ENCODE data around the gene HELZ2. TPM values are rescaled to one million over a fixed set of nuclear protein-coding genes. Genes with fewer than 3 reads are reported as not detected.

Gene HELZ2
- total and polyA plus RNA-seq, 7 experiments from 2014 or later = 3.8 to 102 (median 24.9) TPM

GRCh38 chr20:63554361-63555278 lies 19.4 kb downstream of the HELZ2 start:
- H3K9me3 ChIP-seq (ENCODE audit: control insufficient read depth in 2 of 3, low read length in 3 of 3) = no peaks in the 10 kb centered on the region
- ATAC-seq = no peak
- Mint-ChIP-seq H3K9me3 (no peaks in the 10 kb centered on the region), H3K4me1 (peaks cover 9 to 18% (median 13%) of the 10 kb centered on the region in 7 donors), H3K27ac (peak overlapping the region in 4 of 9 donors; percentile 56 to 79 (median 66)), H3K36me3 (peaks cover 0 to 10% (median 0%) of the 10 kb centered on the region in 5 donors), H3K27me3 (peaks cover 0 to 14% (median under 1%) of the 10 kb centered on the region in 5 donors), H3K4me3 (peak overlapping the region in 9 of 10 donors; percentile 46 to 87 (median 76))
- H3K4me3 ChIP-seq (ENCODE audit: low read length) = no peak overlapping the region
- peak overlapping the region; percentile 63 for H3K27ac ChIP-seq (ENCODE audit: low read depth, low read length)
- ChIA-PET POLR2A (interaction anchor here (1.2 to 1.6 kb wide), 3 partner anchors 13 to 87 kb away, joined by 4 to 10 read pairs (median 5); no protein-coding TSS in a partner anchor), CTCF (interaction anchor here (0.6 kb wide), 1 partner anchor 432 kb away, joined by 3 read pairs; no protein-coding TSS in a partner anchor)
- H3K36me3 ChIP-seq (ENCODE audit: control insufficient read depth in 2 of 3, insufficient read depth in 3 of 3, low read length in 3 of 3) = no peaks in the 10 kb centered on the region
- intact Hi-C loops (cut with micrococcal nuclease) = no loop called here
- peak in 1 of 9 donors; percentile 20 for DNase-seq
- H3K27me3 ChIP-seq (ENCODE audit: control insufficient read depth in 2 of 2, insufficient read depth in 2 of 2, low read length in 2 of 2) = no peaks in the 10 kb centered on the region
- peaks cover 13 to 21% of the 10 kb centered on the region in 2 donors for H3K4me1 ChIP-seq (ENCODE audit: control insufficient read depth in 2 of 2, insufficient read depth in 2 of 2, low read length in 2 of 2)

- Mint-ChIP-seq H3K4me1 (peaks cover 9 to 18% (median 13%) of the 10 kb centered on the region in 7 donors), H3K27me3 (peaks cover 0 to 19% (median 5%) of the 10 kb centered on the region in 5 donors), H3K4me3 (peak within 1 kb of the TSS; percentile 70 to 87 (median 76)), H3K27ac (peak within 1 kb of the TSS; percentile 62 to 97 (median 92)), H3K36me3 (peaks cover 0 to 6% (median 0%) of the 10 kb centered on the region in 5 donors), H3K9me3 (no peaks in the 10 kb centered on the region)
- Histone ChIP-seq H3K27me3 (ENCODE audit: control insufficient read depth in 2 of 2, insufficient read depth in 2 of 2, low read length in 2 of 2) (no peaks in the 10 kb centered on the region), H3K36me3 (ENCODE audit: control insufficient read depth in 2 of 3, insufficient read depth in 3 of 3, low read length in 3 of 3) (no peaks in the 10 kb centered on the region), H3K27ac (ENCODE audit: low read depth, low read length) (peak within 1 kb of the TSS; percentile 70), H3K9me3 (ENCODE audit: control insufficient read depth in 2 of 3, low read length in 3 of 3) (no peaks in the 10 kb centered on the region), H3K4me1 (ENCODE audit: control insufficient read depth in 2 of 2, insufficient read depth in 2 of 2, low read length in 2 of 2) (peaks cover 13 to 21% of the 10 kb centered on the region in 2 donors), H3K4me3 (ENCODE audit: low read length) (peak within 1 kb of the TSS; percentile 68)
- ChIA-PET POLR2A (interaction anchor here (1.2 to 1.6 kb wide), 2 partner anchors 14 to 16 kb away, joined by 4 to 10 read pairs; no protein-coding TSS in a partner anchor), CTCF (no interaction called here)
- peak in 2 of 9 donors; percentile 59 to 64 for DNase-seq
- ATAC-seq = peak; percentile 1
- intact Hi-C loops (cut with micrococcal nuclease) = loop anchor here (1.0 to 2.0 kb wide), 13 partner anchors 13 to 403 kb away; partner anchors contain the start of genes PPDPF (in 2 of the 2), TPD52L2 (in 2 of the 2), UCKL1 (in 2 of the 2) and DNAJC5 (in 1 of the 2)
These were observed 20.1 kb downstream of the HELZ2 start, which contains the start of gene FNDC11 for GRCh38 chr20:63553933-63554290. FNDC11 (plus strand) TSS chr20:63554159; CDS start chr20:63555664, 1,505 bp downstream.

- Histone ChIP-seq H3K27ac (ENCODE audit: low read depth, low read length) (peak overlapping the region; percentile 70), H3K9me3 (ENCODE audit: control insufficient read depth in 2 of 3, low read length in 3 of 3) (no peaks in the 10 kb centered on the region), H3K4me1 (ENCODE audit: control insufficient read depth in 2 of 2, insufficient read depth in 2 of 2, low read length in 2 of 2) (peaks cover 13 to 21% of the 10 kb centered on the region in 2 donors), H3K36me3 (ENCODE audit: control insufficient read depth in 2 of 3, insufficient read depth in 3 of 3, low read length in 3 of 3) (no peaks in the 10 kb centered on the region), H3K27me3 (ENCODE audit: control insufficient read depth in 2 of 2, insufficient read depth in 2 of 2, low read length in 2 of 2) (no peaks in the 10 kb centered on the region), H3K4me3 (ENCODE audit: low read length) (peak overlapping the region; percentile 68)
- intact Hi-C loops (cut with micrococcal nuclease) = loop anchor here (1.0 to 2.0 kb wide), 13 partner anchors 13 to 403 kb away; partner anchors contain the start of genes PPDPF (in 2 of the 2), TPD52L2 (in 2 of the 2), UCKL1 (in 2 of the 2) and DNAJC5 (in 1 of the 2)
- ChIA-PET POLR2A (interaction anchor here (0.7 to 2.3 kb wide), 10 partner anchors 9 to 183 kb away, joined by 3 to 17 read pairs (median 4); partner anchors contain the start of genes GMEB2, HELZ2, LIME1 and PTK6), CTCF (interaction anchor here (0.8 to 2.4 kb wide), 2 partner anchors 12 to 15 kb away, joined by 4 to 13 read pairs; partner anchors contain the start of gene PTK6)
- ATAC-seq = peak; percentile 92
- Mint-ChIP-seq H3K9me3 (no peaks in the 10 kb centered on the region), H3K4me3 (peak overlapping the region; percentile 70 to 85 (median 76)), H3K4me1 (peaks cover 9 to 18% (median 13%) of the 10 kb centered on the region in 7 donors), H3K36me3 (peaks cover 0 to 3% (median 0%) of the 10 kb centered on the region in 5 donors), H3K27me3 (peaks cover 0 to 19% (median 5%) of the 10 kb centered on the region in 5 donors), H3K27ac (peak overlapping the region; percentile 62 to 97 (median 92))
- DNase-seq = peak; percentile 81 to 96 (median 88)
These were observed 20.6 kb downstream of the HELZ2 start for GRCh38 chr20:63553251-63553932.

GRCh38 chr20:63552481-63553249 lies 21.4 kb downstream of the HELZ2 start:
- Histone ChIP-seq H3K4me1 (ENCODE audit: control insufficient read depth in 2 of 2, insufficient read depth in 2 of 2, low read length in 2 of 2) (peaks cover 13 to 21% of the 10 kb centered on the region in 2 donors), H3K4me3 (ENCODE audit: low read length) (peak overlapping the region; percentile 50), H3K27ac (ENCODE audit: low read depth, low read length) (peak overlapping the region; percentile 70), H3K27me3 (ENCODE audit: control insufficient read depth in 2 of 2, insufficient read depth in 2 of 2, low read length in 2 of 2) (no peaks in the 10 kb centered on the region), H3K9me3 (ENCODE audit: control insufficient read depth in 2 of 3, low read length in 3 of 3) (no peaks in the 10 kb centered on the region), H3K36me3 (ENCODE audit: control insufficient read depth in 2 of 3, insufficient read depth in 3 of 3, low read length in 3 of 3) (no peaks in the 10 kb centered on the region)
- peak in 7 of 9 donors; percentile 59 to 83 (median 81) for DNase-seq
- ChIA-PET POLR2A (interaction anchor here (0.7 to 2.3 kb wide), 11 partner anchors 8 to 184 kb away, joined by 3 to 17 read pairs (median 5); partner anchors contain the start of genes GMEB2, HELZ2, LIME1 and PTK6), CTCF (interaction anchor here (0.8 to 2.4 kb wide), 2 partner anchors 11 to 15 kb away, joined by 4 to 13 read pairs; partner anchors contain the start of gene PTK6)
- peak; percentile 56 for ATAC-seq
- H3K27me3 Mint-ChIP-seq = peaks cover 0 to 19% (median 5%) of the 10 kb centered on the region in 5 donors
- intact Hi-C loops (cut with micrococcal nuclease) = loop anchor here (1.0 to 2.0 kb wide), 14 partner anchors 14 to 404 kb away; partner anchors contain the start of genes PPDPF (in 2 of the 2), TPD52L2 (in 2 of the 2), UCKL1 (in 2 of the 2) and DNAJC5 (in 1 of the 2)
- H3K4me1 Mint-ChIP-seq = peaks cover 9 to 18% (median 13%) of the 10 kb centered on the region in 7 donors
- no peaks in the 10 kb centered on the region for H3K9me3 Mint-ChIP-seq
- H3K36me3 Mint-ChIP-seq = peaks cover 0 to 3% (median 0%) of the 10 kb centered on the region in 5 donors
- H3K27ac Mint-ChIP-seq = peak overlapping the region; percentile 62 to 97 (median 92)
- H3K4me3 Mint-ChIP-seq = peak overlapping the region; percentile 70 to 85 (median 76)

GRCh38 chr20:63551068-63551467 lies 23.0 kb downstream of the HELZ2 start:
- Mint-ChIP-seq H3K9me3 (no peaks in the 10 kb centered on the region), H3K4me1 (peaks cover 9 to 16% (median 13%) of the 10 kb centered on the region in 7 donors), H3K4me3 (no peak overlapping the region), H3K27me3 (peaks cover 0 to 24% (median 5%) of the 10 kb centered on the region in 5 donors), H3K36me3 (no peaks in the 10 kb centered on the region), H3K27ac (peak overlapping the region in 3 of 9 donors; percentile 3 to 84 (median 46))
- ChIA-PET CTCF (interaction anchor here (1.0 to 2.4 kb wide), 2 partner anchors 13 kb away, joined by 3 to 13 read pairs; partner anchors contain the start of gene PTK6), POLR2A (interaction anchor here (1.0 to 1.2 kb wide), 2 partner anchors 11 to 28 kb away, joined by 3 read pairs; no protein-coding TSS in a partner anchor)
- H3K27ac ChIP-seq (ENCODE audit: low read depth, low read length) = no peak overlapping the region
- DNase-seq (no peak), ATAC-seq (no peak)
- no peaks in the 10 kb centered on the region for H3K9me3 ChIP-seq (ENCODE audit: control insufficient read depth in 2 of 3, low read length in 3 of 3)
- H3K27me3 ChIP-seq (ENCODE audit: control insufficient read depth in 2 of 2, insufficient read depth in 2 of 2, low read length in 2 of 2) = no peaks in the 10 kb centered on the region
- H3K36me3 ChIP-seq (ENCODE audit: control insufficient read depth in 2 of 3, insufficient read depth in 3 of 3, low read length in 3 of 3) = no peaks in the 10 kb centered on the region
- intact Hi-C loops (cut with micrococcal nuclease) = no loop called here
- H3K4me1 ChIP-seq (ENCODE audit: control insufficient read depth in 2 of 2, insufficient read depth in 2 of 2, low read length in 2 of 2) = peaks cover 13 to 21% of the 10 kb centered on the region in 2 donors
- no peak overlapping the region for H3K4me3 ChIP-seq (ENCODE audit: low read length)

Measured in naive thymus-derived CD4-positive, alpha-beta T cell (primary cell).